Measurements from ENCODE around the gene ARF1.

- TF ChIP-seq CTCF (IDR thresholded peaks at IDR 0.05) (no peak), EP300 (IDR thresholded peaks at IDR 0.05) (no peak)
These were observed 26.8 kb downstream of the ARF1 start, which contains the start of gene MRPL55 for GRCh38 chr1:228109073-228109961.

Data from suprapubic skin (tissue), 3 donors.